GM12865 (cell line): Measurements from ENCODE around the gene STX8.

Experiments used
- DNase-seq: peaks from one replicate; pipeline ENCODE4 v3.0.0; 2010; ENCODE audit warnings: low read depth
- H3K4me3 ChIP-seq: 2 replicates; pipeline ENCODE4 v1.5.1; 2011; ENCODE audit warnings: mild to moderate bottlenecking, low read depth, low read length, control low read depth
- CTCF ChIP-seq: IDR thresholded peaks from 2 replicates; pipeline ENCODE4 v1.5.1; 2011; ENCODE audit warnings: low read length, control low read depth, low read depth, inconsistent platforms; ENCODE audit not compliant: insufficient read depth; ENCODE audit errors: missing control alignments

Gene STX8

GRCh38 chr17:9237053-9237410 is 338.6 kb downstream of the STX8 start:
- no peak for TF ChIP-seq CTCF
- H3K4me3 ChIP-seq: no peak overlapping the region
- no peak for DNase-seq

GRCh38 chr17:9236286-9237052 is 339.2 kb downstream of the STX8 start:
- DNase-seq: no peak
- no peak for TF ChIP-seq CTCF
- H3K4me3 ChIP-seq: no peak overlapping the region

GRCh38 chr17:9235346-9235745 is 340.3 kb downstream of the STX8 start:
- H3K4me3 ChIP-seq: no peak overlapping the region
- DNase-seq: no peak
- no peak for TF ChIP-seq CTCF

- no peak for TF ChIP-seq CTCF
- H3K4me3 ChIP-seq: no peak overlapping the region
- DNase-seq: no peak
Measured at GRCh38 chr17:9234389-9234945, 341.2 kb downstream of the STX8 start.

GRCh38 chr17:9233761-9234160 is 341.9 kb downstream of the STX8 start:
- TF ChIP-seq CTCF: no peak
- no peak for DNase-seq
- no peak overlapping the region for H3K4me3 ChIP-seq

GRCh38 chr17:9233271-9233599 is 342.4 kb downstream of the STX8 start:
- DNase-seq: no peak
- TF ChIP-seq CTCF: no peak
- no peak overlapping the region for H3K4me3 ChIP-seq
